PFSK-1 (cell line): Measurements from ENCODE around the gene DPH6.

Experiments
- FOXP2 ChIP-seq: optimal IDR thresholded peaks from 2 replicates; pipeline ENCODE3; 2011; ENCODE audit warnings: borderline replicate concordance, control low read depth, inconsistent platforms; ENCODE audit not compliant: insufficient read depth; ENCODE audit errors: extremely low read length, extremely low read depth
- POLR2AphosphoS5 ChIP-seq: IDR thresholded peaks from 2 replicates; pipeline ENCODE4 v1.6.1; 2012; ENCODE audit warnings: low read depth, mild to moderate bottlenecking, control low read depth, low read length, moderate library complexity
- REST ChIP-seq, 2 experiments: IDR thresholded peaks; 2 replicates each; pipeline versions ENCODE4 v1.6.1 to v1.8.0; 2011 to 2012; ENCODE audit warnings: low read depth in 2 of 2, low read length in 2 of 2, control low read depth in 1 of 2, inconsistent platforms in 1 of 2, mild to moderate bottlenecking in 1 of 2, moderate library complexity in 1 of 2; ENCODE audit not compliant: insufficient read depth in 1 of 2
- SIN3A ChIP-seq: IDR thresholded peaks from 2 replicates; pipeline ENCODE4 v1.6.1; 2012; ENCODE audit warnings: mild to moderate bottlenecking, low read length, moderate library complexity, borderline replicate concordance; ENCODE audit not compliant: insufficient read depth
- TAF1 ChIP-seq: IDR thresholded peaks from 2 replicates; pipeline ENCODE4 v1.6.1; 2012; ENCODE audit warnings: low read length, control low read depth, borderline replicate concordance; ENCODE audit not compliant: insufficient read depth

Gene DPH6

GRCh38 chr15:35436422-35436821 is 109.5 kb downstream of the DPH6 start:
- TF ChIP-seq TAF1 (no peak), POLR2AphosphoS5 (no peak), FOXP2 (no peak)

- no peak for TF ChIP-seq FOXP2
Observed at GRCh38 chr15:35431281-35431680, 114.7 kb downstream of the DPH6 start.

- TF ChIP-seq REST (IDR thresholded peaks at IDR 0.05; ENCODE audit: insufficient read depth in 1 of 2, low read depth in 2 of 2, low read length in 2 of 2) = no peak
- TF ChIP-seq POLR2AphosphoS5 = no peak
- TF ChIP-seq SIN3A = no peak
- TF ChIP-seq TAF1 = no peak
- no peak for TF ChIP-seq FOXP2
Observed at GRCh38 chr15:35430301-35430700, 115.7 kb downstream of the DPH6 start.

DNA sequence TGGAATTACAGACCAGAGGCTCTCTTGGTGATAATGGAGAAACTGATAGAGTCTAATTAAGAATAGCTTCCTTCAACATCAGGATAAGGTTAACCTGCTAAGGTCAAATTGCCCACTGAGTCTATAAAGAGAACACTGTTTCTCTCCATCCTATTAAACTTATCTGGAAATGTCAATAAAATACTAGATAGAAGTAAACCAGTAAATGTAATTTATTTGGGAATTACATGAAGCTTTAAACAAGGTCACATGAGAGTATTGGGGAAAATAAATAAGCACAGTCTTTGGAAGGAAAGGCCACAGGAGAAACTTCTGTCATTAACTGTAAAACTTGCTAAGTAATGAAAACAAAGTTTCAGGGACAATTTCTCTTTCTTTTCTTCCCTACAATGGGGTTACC is 118.5 kb downstream of the DPH6 start:
- TF ChIP-seq POLR2AphosphoS5 = no peak
- no peak for TF ChIP-seq FOXP2
- no peak for TF ChIP-seq TAF1
- TF ChIP-seq REST (IDR thresholded peaks at IDR 0.05; ENCODE audit: insufficient read depth in 1 of 2, low read depth in 2 of 2, low read length in 2 of 2) = no peak
- TF ChIP-seq SIN3A = no peak

- TF ChIP-seq REST (IDR thresholded peaks at IDR 0.05; ENCODE audit: insufficient read depth in 1 of 2, low read depth in 2 of 2, low read length in 2 of 2) = no peak
- TF ChIP-seq SIN3A = no peak
- TF ChIP-seq POLR2AphosphoS5 = no peak
- TF ChIP-seq TAF1 = no peak
- no peak for TF ChIP-seq FOXP2
Observed at GRCh38 chr15:35427091-35427490, 118.9 kb downstream of the DPH6 start.

GRCh38 chr15:35410775-35411174 is 135.2 kb downstream of the DPH6 start:
- no peak for TF ChIP-seq FOXP2
- TF ChIP-seq POLR2AphosphoS5 = no peak

DNA sequence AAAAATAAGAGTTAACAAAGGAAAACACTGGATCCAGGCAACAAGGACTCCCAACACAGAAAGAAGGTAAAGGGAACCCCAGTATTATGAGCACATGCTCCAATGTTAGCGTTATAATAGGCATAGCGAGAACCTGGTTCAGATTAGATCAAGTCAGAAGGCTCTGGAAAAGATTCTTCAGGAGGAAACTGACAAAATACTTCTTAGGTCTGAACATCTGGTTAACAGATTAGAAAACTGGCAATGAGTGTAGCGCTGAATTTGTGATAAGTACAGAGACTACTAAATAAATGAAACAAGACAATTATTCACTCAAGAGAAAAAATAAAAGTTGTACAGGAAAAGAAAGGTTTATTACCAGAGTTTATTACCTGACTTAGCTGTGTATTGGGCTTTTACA is 146.1 kb downstream of the DPH6 start:
- TF ChIP-seq SIN3A (no peak), POLR2AphosphoS5 (no peak), FOXP2 (no peak), REST (IDR thresholded peaks at IDR 0.05; ENCODE audit: insufficient read depth in 1 of 2, low read depth in 2 of 2, low read length in 2 of 2) (no peak), TAF1 (no peak)
